ENCODE results near the gene ZBTB38.

The ZBTB38 gene

DNA sequence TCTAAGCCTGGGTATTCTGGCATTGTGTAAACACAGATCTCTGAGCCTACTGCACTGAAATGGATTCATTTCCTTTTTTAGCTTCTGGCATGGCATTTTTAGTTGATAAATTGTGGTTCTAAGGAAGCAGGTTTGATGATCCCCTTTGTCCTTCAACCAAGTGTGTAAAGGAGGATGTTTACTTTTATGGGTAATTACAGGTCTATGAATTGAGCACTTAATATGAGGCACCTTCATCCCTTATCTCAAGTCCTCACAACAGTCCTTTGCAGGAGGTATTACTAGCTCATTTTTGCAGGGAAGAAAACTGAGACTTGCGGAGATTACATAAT, 30.8 kb upstream of the ZBTB38 start:
- no peak for DNase-seq (ENCODE audit: low read depth)

DNA sequence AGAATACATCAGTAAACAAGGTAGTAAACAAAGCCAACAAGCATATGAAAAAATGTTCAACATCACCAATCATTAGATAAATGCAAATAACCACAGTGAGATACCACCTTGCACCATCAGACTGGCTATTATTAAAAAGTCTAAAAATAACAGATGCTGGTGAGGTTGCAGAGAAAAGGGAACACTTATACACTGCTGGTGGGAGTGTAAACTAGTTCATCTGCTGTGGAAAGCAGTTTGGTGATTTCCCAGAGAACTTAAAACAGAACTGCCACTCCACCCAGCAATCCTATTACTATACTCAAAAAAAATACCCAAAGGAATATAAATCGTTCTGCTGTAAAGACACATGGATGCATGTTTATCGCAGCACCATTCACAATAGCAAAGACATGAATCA, 30.3 kb upstream of the ZBTB38 start:
- DNase-seq (ENCODE audit: low read depth) = no peak

DNA sequence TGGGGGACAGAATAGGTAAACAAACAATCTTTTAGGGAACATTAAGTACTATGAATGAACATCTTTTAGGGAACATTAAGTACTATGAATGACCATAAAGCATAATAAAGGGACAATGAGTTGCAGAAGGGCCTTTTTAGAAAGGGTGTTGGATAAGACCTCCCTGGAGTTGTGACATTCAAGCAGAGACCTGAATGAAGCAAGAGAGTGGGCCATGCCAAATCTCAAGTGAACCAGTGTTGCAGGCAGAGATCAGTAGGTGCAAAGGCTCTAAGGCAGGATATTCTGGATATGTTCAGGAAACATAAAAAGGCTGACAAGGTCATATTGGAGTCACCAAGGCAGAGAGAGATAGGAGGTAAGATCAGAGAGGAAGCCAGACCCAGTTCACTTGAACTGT, 29.4 kb upstream of the ZBTB38 start:
- no peak for DNase-seq (ENCODE audit: low read depth)

DNA sequence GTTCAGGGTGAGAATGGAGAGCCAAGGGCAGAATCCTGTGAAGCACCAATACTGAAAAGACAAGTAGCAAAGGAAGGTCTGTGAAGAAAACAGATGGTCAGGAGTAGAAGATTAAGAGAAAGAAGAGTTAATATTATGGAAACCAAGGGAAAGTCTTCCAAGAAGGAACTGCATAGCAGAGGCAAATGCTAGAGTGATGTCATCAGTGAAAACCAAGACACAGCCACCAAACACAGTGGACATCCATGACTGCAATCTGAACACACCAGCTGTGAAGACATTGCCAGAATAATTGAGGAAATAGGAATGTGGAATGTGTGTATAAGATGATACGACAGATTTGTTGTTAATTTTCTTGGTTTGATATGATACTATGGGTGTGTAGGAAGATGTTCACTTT, 26.8 kb upstream of the ZBTB38 start:
- no peak for DNase-seq (ENCODE audit: low read depth)

DNA sequence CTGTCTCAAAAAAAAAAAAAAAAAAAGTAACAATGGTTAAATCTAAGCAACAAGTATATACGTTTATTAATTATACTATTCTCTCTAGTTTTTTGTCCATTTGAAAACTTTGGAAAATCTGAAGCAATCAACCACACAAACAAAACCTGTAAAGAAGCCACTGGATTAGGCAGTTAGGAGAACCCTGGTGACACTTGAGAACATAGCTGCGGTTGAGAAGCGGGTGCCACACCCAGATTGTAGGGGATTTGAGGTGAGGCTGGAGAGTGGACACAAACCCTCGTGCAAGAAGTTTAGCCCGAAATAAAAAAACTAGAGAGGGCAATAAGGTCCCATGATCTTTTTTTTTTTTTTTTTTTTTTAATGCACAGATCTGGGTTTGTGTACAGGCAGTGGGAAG, 25.9 kb upstream of the ZBTB38 start:
- no peak for DNase-seq (ENCODE audit: low read depth)

DNA sequence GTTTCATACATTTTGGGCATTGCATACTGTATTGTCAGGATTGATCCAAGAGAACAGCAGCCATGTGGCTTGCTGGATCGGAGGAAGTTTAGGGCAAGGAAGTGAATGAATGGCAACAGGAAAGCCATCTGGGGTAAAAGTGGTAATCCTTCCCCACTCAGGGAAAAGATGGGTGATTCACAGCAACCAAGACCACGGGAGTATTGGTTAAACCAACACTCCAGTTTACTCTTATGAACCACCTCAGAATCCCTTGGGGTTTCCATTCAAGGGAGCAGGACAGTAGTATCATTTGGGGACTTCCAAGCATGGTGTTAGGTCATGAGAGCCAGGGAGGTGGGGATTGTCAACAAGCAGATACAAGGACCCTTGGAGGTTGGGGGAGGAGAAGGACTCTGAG, 25.2 kb upstream of the ZBTB38 start:
- no peak for DNase-seq (ENCODE audit: low read depth)

DNA sequence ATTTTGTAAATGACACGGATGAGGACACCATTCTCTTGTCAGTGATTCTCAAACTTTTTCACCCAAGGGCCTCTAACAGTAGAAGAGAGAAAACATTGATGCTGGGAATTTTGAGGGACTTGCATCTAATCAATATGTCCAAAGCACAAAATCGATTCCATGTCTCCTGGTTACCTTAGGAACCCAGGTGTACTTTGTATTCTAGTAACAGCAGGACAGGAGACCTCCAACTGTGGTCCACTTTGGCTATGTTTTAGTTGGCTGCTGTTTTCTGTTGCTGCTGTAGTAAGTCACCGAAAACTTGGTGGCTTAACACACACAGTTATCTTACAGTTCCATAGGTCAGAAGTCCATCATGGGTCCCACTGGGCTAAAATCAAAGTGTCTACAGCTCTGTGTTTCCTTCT, 24.4 kb upstream of the ZBTB38 start:
- DNase-seq (ENCODE audit: low read depth) = no peak

DNA sequence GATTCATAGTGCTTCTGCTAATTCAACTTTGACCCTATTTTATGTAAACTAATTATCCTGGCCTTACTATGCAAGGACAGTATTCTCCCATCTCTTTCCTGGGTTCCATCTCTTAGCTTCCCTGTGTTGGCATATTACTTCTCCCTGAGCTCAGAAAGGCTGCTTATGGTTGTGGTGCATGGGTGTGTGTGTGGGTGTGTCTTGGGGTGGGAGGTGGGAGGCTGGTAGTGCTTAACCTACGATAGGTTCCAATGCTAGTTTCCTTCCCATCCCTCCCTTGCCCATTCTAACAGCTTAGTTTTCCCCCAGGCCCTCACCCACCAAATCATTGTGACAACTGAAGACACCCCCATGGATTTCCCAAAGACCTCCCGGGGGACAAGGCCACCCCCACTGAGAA, 22.8 kb upstream of the ZBTB38 start:
- DNase-seq (ENCODE audit: low read depth) = no peak

DNA sequence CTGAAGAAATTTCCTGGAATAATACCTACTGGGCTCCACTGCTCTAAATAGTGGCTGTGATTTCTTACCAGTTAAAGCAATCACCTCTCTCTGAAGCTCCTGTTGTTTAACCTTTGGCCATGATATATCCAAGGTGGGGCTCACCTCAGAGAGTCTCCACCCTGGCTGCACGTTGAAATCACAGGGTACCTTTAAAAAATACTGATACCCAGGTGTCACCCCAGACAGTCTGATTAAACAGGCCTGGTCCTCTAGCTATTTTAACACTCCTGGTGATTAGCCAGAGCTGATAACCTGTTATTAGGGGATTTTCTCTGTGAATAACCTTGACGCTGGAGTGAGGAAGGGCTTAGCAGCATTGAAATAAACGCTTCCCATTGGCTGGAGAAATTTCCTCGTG, 22.3 kb upstream of the ZBTB38 start:
- no peak for DNase-seq (ENCODE audit: low read depth)

DNA sequence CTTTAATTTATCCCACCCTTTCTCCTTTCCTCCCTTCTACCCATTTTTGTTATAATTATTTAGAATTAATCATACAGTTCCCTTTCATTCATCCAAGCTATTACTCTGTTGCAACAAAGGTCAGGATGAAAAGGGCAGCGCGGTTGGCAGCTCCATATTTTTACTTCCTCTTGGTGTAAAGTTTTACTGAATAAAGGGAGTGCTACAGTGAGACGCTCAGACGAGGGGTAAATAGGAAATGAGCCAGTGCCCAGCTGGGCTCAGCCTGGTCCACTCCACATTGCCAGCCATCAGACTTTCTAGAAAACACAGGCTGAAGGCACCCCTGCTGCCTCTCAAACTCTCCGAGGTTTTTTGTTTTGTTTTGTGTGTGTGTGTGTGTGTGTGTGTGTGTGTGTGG, 21.9 kb upstream of the ZBTB38 start:
- DNase-seq (ENCODE audit: low read depth) = no peak

DNA sequence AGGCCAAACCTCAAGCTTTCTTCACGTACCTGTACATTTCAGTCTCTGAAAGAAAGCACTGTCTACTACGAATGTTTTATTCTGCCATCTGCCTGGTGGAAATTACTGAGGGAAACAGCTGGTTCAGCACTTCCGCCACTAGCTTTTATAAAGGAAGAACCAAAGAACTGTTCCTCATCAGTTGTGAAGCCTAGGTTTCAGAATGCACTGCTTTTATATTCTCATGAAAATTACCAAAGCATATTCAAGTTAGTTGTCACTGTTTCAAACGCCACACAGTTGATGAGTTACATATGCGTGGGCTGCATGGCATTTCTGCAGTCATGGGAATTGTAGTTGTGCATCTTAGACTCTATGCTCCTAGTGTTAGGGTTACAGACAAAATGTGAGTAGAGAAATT, 21.5 kb upstream of the ZBTB38 start:
- no peak for DNase-seq (ENCODE audit: low read depth)

DNA sequence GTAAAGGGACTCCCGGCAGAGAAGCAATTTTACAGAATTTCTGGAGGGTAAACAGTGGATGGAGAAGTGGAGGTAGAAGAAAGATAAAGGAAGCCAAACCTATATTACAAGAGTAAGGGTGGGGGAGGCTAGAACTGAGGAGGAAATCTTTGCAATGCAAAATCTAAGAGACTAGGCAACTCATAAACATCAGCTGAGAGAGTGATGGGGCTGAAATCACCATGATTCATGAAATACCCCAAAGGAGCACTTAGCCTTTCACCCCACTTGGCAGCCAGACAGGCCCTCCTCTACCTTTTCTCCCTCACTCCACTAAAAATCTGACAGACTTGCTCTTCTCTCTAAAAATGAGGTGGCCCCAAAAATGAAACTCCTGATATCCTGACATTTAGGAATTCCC, 19.5 kb upstream of the ZBTB38 start:
- no peak for DNase-seq (ENCODE audit: low read depth)

DNA sequence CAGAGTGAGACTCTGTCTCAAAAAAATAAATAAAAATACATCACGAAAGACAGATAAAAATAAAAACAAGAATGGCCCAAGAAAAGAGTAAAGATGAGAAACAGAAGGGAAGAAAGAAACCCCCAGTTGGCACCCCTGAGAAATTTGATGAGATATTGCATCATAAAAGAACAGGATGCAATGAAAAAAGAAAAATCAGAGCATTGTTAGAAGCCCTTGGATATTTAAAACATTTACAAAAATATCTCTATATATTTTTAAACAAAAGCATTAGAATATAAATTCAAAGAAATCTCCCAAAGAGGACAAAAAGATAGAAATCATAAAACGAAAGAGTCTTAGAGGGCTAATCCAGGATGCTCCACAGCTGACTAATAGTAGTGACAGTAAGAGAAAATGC, 18.6 kb upstream of the ZBTB38 start:
- no peak for DNase-seq (ENCODE audit: low read depth)

DNA sequence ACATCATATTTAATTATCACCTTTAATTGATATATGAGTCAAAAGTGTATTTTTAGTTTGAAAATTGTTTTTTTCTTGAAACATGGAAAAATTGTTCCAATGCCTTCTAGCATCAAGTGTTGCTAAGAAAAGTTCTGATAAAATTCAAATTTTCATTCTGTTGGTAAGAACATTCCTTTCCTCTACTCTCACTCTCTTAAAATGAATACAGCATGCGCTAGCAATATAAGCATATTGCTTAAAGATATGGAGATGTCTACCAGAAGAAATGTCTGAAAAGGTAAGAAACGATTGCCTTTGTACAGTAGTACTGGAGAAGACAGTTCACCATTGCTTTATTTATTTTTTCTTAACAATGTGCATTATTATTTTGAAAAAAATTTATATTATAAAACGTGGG, 17.6 kb upstream of the ZBTB38 start:
- DNase-seq (ENCODE audit: low read depth) = no peak

DNA sequence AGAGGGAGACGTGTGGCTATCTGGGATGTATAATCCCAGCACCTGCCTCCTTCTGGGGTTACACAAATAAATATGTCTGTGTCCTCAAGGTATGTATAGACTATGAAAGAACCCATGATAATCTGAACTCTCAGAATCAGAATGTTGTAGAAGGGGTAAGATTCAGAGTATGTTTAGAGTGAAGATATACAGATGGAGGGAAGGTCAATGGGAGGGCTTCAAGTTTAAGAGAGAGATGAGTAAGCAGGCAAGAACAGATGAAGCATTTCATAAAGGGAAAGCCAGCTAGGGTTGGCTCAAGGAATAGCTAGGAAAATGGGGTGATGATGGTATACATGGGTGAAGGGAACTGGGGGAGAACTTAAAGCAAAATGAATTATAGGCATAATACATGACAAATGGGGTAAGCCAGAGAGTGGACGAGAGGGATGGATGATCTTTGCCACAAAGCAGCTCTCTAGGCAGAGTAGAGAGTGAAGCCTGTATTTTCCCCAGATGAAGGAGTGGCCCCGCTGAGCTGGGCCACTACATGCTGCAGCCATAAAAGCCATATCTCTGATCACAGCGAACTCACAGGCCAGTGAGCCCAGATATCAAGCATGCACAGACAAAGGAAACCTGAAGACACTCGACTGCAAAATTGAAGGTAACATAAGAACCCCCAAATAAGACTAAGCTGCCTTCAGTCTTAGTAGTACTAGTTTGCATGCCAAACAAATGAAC, 15.9 kb upstream of the ZBTB38 start:
- DNase-seq (ENCODE audit: low read depth) = no peak

DNA sequence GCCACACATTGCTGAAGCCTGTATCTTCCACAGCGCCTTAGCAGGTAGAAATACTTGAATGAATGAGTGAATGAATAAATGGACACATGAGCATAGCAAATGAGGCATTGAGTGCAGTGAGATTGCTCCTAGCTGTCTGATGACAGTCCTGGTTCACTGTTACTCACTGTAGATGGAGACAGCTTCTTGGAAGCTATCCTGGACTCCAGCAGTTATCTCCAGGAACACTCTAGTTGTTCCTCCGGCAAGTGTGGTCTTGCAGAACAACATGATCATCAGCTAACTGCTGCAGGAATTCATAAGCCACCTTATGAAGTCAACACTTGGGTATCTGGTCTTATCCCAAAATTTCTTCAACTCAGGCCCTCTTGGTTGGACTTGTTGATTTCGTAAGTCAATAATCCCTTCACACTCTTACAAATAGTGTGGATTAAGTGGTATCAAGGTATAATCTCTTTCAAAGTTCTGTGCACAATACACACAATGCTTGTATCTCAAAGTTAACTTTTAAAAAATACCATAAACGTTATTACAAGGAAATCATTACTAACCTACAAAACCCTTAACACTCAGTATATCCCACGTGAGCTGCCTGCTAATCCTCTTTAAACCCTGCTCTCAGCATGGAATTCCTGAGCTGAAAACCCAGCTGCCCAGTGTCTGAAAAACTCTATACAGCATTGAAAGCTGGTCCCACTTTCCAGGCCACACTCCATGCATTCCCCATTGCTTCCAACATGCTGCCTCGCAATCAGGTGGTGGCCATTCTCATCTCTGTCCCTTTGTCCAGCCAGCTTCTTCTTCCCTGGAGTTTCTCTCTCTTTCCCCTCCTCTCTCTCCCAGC, 14.4 kb upstream of the ZBTB38 start:
- DNase-seq (ENCODE audit: low read depth) = no peak

DNA sequence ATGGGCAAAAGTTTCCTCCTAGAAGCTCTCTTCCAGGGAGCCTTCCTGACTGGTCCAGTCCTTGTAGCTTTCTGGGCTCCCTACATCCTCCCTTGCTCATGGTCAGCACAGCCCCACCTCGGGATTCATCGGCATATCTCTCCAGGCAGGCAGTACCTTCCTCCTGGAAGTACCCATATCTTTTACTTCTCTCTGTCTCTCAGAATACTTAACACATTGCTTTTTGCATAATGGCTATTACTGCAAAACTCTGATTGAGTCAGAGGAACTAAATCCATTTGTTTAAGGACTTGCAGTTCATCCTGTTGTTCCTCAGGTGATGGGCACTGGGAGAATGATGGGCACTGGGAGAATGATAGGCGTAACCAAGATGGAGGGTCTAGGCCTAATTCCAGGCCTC, 13.8 kb upstream of the ZBTB38 start:
- no peak for DNase-seq (ENCODE audit: low read depth)

DNA sequence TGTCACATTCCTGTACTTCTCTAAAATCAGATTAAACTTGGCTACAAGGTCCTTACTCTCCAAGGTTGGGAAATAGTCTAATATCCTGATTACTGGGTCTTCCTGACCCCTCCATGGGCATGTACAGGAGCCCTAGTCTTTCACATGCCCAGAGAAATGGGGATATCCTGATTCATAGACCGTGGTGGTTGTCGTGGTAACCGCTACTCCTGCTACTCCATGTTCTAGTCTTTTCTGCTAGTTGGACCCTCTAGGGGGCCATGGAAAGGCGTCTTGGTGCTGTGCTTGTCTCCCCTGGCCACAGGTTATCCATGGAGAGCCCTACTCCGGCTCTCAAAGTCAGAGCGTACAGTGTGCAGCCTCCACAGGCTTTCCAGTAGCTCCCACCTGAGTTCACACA, 13.1 kb upstream of the ZBTB38 start:
- DNase-seq (ENCODE audit: low read depth) = no peak

DNA sequence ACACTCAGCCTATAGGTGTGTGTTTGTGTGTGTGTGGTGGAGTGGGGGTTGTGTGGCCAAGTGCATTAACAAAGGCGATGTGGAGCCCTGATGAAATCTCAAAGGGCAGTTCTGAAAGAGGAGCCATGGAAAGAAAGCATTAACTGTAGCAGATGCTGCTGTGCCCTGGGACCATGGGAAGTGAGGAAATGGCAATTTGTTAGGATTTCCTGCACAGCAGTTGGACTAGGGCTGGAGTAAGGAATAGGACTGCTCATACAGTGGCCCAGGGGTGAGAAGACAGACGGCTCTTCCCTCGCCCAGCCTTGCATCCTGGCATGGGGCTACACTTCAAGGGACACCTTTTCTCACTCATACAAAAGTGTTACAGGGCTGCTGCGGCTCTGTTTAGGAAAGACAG, 12.3 kb upstream of the ZBTB38 start:
- no peak for DNase-seq (ENCODE audit: low read depth)

DNA sequence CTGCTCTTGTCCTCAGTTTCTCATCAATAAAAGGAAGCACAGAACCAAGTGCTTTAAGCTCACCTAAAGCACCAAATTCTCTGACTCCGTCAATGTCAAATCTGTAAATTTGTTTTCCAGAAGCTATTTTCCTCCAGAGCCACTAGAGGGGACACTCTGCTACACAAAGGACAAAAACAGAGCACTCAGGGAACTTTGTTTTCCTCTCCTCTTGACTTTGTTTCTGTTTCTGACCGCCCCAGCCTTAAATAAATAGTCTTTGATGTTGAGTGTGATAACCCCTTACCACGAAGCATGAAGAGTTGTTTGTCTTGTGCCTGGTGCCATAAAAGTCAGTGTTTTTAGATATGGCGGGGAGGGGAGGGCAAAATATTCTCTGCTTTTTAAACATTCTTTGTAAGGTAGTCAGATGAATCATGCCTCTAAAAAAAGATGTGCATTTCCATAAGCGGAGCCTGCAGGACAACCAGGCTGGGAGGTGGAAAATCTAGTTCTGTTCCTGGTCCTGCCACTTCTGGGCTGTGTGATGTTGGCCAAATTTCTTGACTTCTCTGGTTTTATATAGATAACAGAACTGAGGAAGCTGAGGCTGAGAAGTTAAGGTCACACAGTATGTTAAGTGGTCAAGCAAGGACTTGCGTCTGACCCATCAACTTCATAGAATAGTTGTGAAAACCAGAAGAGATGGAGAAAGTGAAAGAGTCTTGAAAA, 7.3 kb upstream of the ZBTB38 start:
- DNase-seq (ENCODE audit: low read depth) = peak; percentile 21

DNA sequence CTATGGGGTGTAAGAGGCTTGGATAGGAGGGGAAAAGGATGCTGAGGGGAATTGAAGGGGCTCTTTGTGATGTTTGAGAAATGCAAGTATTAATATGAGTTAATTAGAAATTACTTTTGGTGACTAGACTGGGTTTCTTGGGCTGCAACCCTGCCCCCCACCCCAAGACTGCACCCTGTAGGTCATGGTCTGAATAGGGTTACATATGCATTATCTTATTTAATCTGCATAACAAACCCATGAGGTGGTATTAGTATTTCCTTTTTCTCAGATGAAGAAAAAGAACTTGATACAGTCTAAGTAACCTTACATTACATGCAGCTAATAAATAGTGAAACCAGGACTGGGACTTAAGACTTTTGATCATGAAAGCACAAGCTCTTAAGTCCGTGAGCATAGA, 5.6 kb upstream of the ZBTB38 start:
- DNase-seq (ENCODE audit: low read depth) = no peak

DNA sequence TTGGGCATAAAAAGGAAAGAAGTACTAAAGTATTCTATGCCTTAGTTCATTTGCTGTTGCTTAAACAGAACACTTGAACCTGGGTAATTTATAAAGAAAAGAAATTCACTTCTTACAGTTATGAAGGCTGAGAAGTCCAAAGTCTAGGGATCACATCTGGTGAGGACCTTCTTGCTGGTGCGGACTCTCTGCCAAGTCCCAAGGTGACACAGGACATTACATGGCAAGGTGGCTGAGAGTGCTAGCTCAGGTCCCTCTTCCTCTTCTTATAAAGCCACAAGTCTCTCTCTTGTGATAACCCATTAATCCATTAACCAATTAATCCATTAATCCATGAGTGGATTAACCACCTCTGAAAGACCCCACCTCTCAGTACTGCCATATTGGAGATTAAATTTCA, 3.1 kb upstream of the ZBTB38 start:
- no peak for DNase-seq (ENCODE audit: low read depth)

DNA sequence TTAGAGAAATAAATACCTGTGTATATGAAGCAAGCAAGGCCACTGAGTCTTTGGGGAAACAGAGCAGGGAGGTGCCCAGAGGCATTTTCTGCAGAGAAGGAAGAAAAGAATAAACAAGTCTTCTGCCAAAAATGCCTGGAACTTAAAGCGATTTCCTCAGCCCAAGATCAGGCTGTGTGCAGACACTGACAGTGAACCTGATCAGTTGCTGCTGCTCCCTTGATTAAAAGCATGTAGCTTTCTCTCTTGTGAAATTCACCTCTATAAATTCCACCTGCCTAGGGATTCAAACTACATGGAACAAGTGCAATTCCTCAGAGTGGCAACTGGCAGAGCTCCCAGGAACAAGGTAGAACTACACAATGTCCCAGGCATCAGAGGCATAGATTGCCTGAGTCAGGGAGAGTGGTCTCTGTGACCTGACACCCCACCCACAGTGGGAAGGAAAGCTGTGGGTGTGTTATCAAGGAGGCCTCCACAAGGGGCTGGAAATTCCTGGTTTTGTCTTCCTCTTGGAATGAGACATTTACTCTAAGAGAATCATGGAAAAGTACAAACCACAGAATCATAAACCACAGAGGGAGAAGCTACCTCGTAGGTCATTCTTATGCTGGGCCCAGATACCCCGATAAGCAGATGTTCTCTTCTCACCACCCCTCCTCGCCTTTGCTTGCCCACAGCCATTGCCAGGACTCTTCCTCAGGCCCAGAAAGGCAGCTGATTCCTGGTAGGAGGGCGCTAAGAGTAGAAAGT, 1.8 kb upstream of the ZBTB38 start:
- DNase-seq (ENCODE audit: low read depth) = peak; percentile 32

All from CMK (cell line).